Stimulated activated CD8-positive, alpha-beta memory T cell treated with anti-CD3 and anti-CD28 coated beads, Interleukin-12 subunit alpha, Interleukin-12 subunit beta, amount 100 ng/mL, for 1 hour (primary cell): Measurements from ENCODE around the gene SEMA4D.

Experiments
- DNase-seq: peaks from one replicate; pipeline ENCODE4 v3.0.0-alpha.2; 2020; ENCODE audit warnings: low read depth

SEMA4D gene

DNA sequence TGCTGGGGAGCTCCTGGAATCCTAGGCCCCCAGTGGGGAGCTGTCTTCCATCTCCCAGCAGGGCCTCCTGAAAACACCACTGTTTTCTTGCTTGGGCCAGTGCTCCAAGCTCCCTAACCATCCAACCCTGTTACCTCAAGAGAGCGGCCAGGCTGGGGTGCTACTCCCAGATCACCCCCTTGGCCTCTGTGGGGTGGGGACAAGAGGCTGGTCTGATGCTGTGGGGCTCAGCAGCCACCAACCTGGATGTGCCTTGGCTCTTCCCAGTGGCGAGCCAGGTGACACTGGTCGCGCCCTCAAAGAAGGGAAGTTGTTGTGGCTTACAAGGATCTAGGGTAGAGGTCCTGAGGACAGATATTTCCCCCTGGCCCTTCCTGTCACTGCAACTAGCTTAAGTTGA, 130.6 kb downstream of the SEMA4D start:
- no peak for DNase-seq

DNA sequence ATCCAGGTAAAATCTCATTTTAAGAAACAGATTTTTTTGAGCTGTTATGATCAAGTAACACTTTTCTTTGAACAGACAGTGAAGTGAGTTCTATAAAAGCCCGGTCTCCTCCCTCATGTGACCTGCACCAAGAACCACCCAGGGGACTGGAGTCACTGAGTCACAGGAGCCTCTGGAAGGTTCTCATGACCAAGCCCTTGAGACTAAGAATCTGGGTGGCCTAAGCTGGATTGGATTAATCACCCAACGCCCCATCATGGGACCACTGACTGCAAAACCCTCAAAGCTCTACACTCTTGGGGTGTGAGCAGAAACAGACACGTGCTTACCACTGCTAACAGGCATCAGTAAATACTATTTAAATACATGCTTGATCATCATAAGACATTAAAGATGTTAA, 131.2 kb downstream of the SEMA4D start:
- DNase-seq = no peak

GRCh38 chr9:89365532-89365912, 132.4 kb downstream of the SEMA4D start:
- no peak for DNase-seq

GRCh38 chr9:89364666-89365531, 133.0 kb downstream of the SEMA4D start:
- no peak for DNase-seq

GRCh38 chr9:89363921-89364665, 133.8 kb downstream of the SEMA4D start:
- DNase-seq = no peak

DNA sequence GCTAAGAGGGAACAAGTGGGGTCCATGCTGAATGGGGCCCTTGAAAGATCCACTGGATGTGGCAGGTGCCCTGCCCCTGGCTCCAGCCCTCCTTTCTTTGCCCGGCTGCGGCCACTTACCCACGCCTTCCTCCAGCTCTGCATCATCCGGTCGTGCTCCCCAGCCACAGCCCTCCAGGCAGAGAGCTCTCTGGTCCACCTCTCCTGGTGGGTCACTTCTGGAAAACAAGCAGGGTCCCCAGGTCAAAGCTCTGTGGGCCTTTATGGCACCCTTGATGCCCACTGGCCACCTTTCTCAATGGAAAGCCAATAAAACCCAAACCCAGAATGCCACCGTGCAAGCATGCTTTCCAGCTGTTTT, 134.6 kb downstream of the SEMA4D start:
- no peak for DNase-seq

GRCh38 chr9:89362647-89363310, 135.1 kb downstream of the SEMA4D start:
- DNase-seq = no peak

- DNase-seq = no peak
Observed at GRCh38 chr9:89361816-89362646, 135.9 kb downstream of the SEMA4D start.

GRCh38 chr9:89361031-89361430, 136.9 kb downstream of the SEMA4D start:
- no peak for DNase-seq

DNA sequence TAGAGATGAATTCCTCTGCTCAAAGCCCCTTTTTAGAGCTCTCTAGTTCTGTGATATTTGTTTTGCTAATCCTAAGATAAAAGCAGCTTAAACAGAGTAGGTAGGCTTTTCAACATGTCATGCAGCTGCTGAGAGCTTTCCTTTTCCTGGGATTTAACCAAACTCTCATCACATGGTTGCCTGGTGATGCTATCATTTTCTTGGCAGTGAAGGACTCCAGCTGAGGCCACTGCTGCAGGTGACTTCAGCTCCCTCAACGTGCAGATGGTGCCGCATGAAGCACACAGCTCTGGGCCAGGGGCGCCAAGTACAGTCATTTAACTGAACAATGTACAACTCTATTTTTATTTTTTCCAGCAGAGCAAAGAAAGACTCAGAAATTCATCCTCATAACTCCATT, 137.4 kb downstream of the SEMA4D start:
- no peak for DNase-seq

DNA sequence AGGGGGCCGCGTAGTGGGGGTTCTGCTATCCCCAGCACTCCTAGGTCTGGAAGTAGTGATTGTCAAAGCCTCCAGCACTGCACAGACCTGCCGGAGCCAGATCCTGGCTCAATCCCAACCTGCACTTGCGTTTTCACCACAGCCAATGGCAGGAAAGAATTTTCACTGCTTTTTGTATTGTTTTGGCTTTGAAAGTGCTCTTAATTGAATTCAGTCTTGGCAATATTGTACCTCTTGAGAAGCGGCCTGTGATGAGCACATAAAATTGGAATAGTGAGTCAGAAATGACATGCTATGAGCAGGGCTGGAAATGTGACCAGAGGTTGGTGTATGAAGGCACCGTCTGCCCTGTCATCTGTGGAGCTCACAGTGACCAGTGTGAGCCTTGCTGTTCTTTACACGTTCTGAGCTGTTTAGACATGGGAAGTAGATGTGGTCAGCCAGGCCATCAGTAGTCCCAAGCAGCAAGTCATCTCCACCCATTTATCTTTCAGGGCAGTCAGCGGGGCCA, 138.1 kb downstream of the SEMA4D start:
- DNase-seq = no peak

DNA sequence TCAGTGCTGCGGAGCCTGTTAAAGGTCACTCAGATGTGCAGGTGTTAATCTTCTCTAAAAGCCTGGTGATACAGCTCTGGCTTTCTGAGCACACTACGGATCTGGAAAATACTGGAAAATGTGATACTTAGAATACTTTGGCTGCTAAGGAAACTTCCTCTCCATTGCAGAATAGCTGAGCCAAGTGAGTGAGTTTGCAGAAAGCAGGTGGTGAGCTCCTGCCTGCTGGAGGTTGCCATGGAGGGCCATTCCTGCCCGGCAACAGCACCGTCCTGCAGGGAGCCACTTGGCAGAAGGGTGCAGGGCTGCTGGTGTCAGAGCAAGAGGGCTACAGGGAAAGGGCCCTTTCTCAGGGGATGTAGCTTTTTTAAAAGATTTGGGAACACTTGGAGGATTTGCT, 138.9 kb downstream of the SEMA4D start:
- DNase-seq = no peak

DNA sequence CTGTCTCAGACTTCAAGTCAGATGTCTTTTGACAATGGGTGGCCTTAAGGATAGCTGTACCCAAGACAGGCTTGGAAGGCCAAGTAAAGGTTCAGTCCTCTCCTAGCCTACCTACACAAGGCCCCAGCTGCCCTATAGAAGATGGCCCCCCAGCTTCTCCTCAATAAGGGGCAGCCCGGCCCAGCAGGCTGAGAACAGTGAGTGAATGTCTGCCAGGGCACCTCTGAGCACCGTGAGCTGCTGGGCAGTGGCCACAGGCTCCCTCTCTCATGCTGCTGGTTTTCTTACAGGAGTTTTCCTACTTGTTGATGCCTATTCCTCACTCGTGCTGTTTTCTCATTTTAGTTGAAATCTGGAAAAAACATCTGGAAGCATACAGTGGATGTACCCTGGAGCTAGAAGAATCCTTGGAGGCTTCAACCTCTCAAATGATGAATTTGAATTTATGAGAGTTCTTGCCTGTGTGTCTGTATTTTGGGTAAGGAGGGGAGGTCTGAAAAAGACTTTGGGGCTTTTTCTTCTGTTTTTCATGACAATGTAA, 139.5 kb downstream of the SEMA4D start:
- DNase-seq = no peak

DNA sequence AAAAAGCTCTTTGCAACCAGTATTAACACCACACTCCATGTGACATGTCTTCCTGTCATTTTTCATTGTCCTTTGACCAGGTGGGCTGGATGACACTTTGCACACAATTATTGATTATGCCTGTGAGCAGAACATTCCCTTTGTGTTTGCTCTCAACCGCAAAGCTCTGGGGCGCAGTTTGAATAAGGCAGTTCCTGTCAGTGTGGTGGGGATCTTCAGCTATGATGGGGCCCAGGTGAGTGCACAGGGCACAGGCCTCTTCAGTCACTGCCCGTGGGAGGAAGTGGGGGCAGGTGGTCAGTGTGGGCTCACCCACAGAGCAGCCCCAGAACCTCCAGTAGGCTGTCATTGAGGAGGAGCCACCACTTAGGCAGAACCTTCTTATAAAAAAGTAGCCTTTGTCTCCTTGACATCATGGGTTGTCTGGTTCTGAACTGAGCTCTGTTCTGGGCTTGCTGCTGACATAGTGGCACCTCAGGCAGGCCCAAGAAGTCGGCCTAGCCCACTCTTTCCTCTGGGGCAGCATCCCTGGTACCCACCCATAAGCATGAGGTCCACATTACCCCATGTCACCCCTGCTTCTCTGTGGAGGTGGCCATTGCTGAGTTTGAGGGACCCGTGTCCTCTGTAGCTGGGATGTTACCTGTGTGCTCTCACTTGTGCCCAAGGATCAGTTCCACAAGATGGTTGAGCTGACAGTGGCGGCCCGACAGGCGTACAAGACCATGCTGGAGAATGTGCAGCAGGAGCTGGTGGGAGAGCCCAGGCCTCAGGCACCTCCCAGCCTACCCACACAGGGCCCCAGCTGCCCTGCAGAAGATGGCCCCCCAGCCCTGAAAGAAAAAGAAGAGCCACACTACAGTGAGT, 140.3 kb downstream of the SEMA4D start:
- DNase-seq = no peak

DNA sequence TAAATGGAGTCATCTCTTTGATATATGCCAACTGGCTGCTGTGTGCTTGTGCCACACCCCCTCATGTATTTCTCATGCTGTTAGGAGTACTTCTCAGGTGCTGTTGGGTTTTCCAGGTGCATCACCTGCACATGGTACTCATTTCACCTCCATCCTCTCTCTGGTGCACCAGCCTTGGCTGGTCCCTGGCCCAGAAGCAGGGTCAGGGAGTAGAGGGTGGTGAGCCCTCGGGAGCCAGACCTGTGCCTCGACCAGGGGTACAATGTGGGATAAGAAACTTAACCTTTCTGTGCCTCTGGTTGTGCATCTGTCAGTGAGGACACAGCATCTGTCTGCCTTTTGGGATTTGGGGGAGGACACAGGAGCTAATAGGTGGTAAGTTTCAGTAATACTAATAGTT, 141.1 kb downstream of the SEMA4D start:
- no peak for DNase-seq

DNA sequence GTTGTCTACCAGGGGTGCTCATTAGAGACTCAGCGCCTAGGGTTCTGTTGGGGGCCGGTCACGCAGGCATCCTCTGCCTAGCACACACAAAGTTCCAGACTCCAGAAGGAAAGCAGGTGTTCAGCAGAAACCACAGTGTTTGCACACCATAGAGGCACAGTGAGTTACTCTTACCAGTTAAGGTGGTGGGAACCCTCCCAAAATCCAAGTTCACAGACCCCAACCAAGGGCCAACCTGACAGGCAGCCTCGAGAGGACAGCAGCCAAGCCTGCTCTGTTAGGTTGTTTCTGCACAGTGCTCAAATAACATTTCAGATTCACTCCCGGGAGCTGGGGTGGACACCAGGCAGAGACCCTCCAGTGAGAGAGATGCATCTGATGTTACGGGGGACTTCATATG, 143.4 kb downstream of the SEMA4D start:
- DNase-seq = no peak

GRCh38 chr9:89353989-89354388, 143.9 kb downstream of the SEMA4D start:
- no peak for DNase-seq

- no peak for DNase-seq
Observed at GRCh38 chr9:89352874-89353649, 144.9 kb downstream of the SEMA4D start.

DNA sequence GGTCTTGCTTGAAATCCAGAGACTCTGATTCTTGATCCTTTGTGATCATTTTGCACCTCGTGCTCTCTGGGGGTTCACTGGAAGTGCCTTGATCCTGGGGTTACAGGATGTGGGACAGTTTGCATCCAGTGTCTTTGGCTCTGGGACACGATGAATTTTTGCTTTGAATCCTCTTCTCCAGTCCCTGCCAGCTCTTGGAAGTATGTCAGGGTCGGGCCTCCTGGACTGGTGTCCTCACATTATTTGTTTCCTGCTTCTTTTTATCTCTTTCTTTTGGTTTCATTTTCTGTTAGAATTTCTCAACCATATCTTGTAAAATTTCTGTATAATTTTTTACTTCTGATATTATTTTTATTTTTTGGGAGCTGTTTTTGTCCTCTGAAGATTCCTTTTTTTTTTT, 145.5 kb downstream of the SEMA4D start:
- no peak for DNase-seq
